Dermis blood vessel endothelial cell (primary cell): ENCODE results near the gene SLC47A1. TPM values are rescaled to one million over a fixed set of nuclear protein-coding genes. Genes with fewer than 3 reads are reported as not detected.
A peak's percentile ranks its signal among the peaks of the same experiment; 100 is the strongest.
"Not testable (repeated sequence)": the region's sequence is repeated elsewhere in the genome, so short reads cannot be mapped to it uniquely, and the experiment has no call there.

Source experiments
- DNase-seq: peaks from one replicate; pipeline ENCODE4 v3.0.0; 2010
- total RNA-seq: library from RNA; depleted of rRNA; stranded (reverse); fragments of >200 nt; gene quantifications from 2 replicates; pipeline ENCODE4 v1.2.3, GENCODE V29; 2014

SLC47A1 gene
- total RNA-seq, 1 donor from 2014 or later: 0.85 TPM

- DNase-seq: no peak
These were observed 10.0 kb upstream of the SLC47A1 start for GRCh38 chr17:19523690-19524089.

GRCh38 chr17:19526950-19527349, 6.7 kb upstream of the SLC47A1 start:
- not testable (repeated sequence) for DNase-seq

GRCh38 chr17:19531780-19532501, 1.7 kb upstream of the SLC47A1 start:
- no peak for DNase-seq

- DNase-seq: no peak
These were observed 477 bp upstream of the SLC47A1 start for GRCh38 chr17:19533036-19533717.

- no peak for DNase-seq
These were observed 1.0 kb downstream of the SLC47A1 start for GRCh38 chr17:19534562-19535149.

GRCh38 chr17:19537111-19537510, 3.5 kb downstream of the SLC47A1 start:
- no peak for DNase-seq

GRCh38 chr17:19538095-19539039, 4.7 kb downstream of the SLC47A1 start:
- DNase-seq: no peak

GRCh38 chr17:19539040-19539399, 5.4 kb downstream of the SLC47A1 start:
- DNase-seq: no peak

GRCh38 chr17:19539841-19540311, 6.2 kb downstream of the SLC47A1 start:
- no peak for DNase-seq

GRCh38 chr17:19540706-19541370, 7.2 kb downstream of the SLC47A1 start:
- no peak for DNase-seq

GRCh38 chr17:19541445-19541844, 7.8 kb downstream of the SLC47A1 start:
- no peak for DNase-seq

GRCh38 chr17:19542247-19542646, 8.6 kb downstream of the SLC47A1 start:
- DNase-seq: no peak

- no peak for DNase-seq
These were observed 10.7 kb downstream of the SLC47A1 start for GRCh38 chr17:19544366-19544765.

- DNase-seq: peak; percentile 17
These were observed 12.8 kb downstream of the SLC47A1 start for GRCh38 chr17:19546289-19547065.

GRCh38 chr17:19549746-19550623, 16.3 kb downstream of the SLC47A1 start:
- DNase-seq: no peak

- no peak for DNase-seq
These were observed 17.5 kb downstream of the SLC47A1 start for GRCh38 chr17:19551165-19551564.

- no peak for DNase-seq
These were observed 18.0 kb downstream of the SLC47A1 start for GRCh38 chr17:19551591-19552148.

- no peak for DNase-seq
These were observed 19.4 kb downstream of the SLC47A1 start for GRCh38 chr17:19553036-19553435.

- no peak for DNase-seq
These were observed 20.7 kb downstream of the SLC47A1 start for GRCh38 chr17:19554393-19554792.

GRCh38 chr17:19555746-19556145, 22.1 kb downstream of the SLC47A1 start:
- DNase-seq: no peak
